GM12892 (cell line): ENCODE results near the gene WDR64.
A peak's percentile ranks its signal among the peaks of the same experiment; 100 is the strongest.
"Not testable (repeated sequence)": the region's sequence is repeated elsewhere in the genome, so short reads cannot be mapped to it uniquely, and the experiment has no call there.

Experiments
- DNase-seq: peaks from one replicate; pipeline ENCODE4 v3.0.0; 2011; ENCODE audit not compliant: insufficient read length
- FAIRE-seq: peaks from 2 replicates; lab custom pipeline; 2011; peaks lifted over from hg19 to GRCh38; lab: Jason Lieb, UNC
- POLR2A ChIP-seq: IDR thresholded peaks from 2 replicates; pipeline ENCODE4 v1.6.1; 2011; ENCODE audit warnings: low read depth, low read length, control low read depth
- POLR2AphosphoS5 ChIP-seq: IDR thresholded peaks from 2 replicates; pipeline ENCODE4 v1.6.1; 2011; ENCODE audit warnings: low read depth, low read length, control low read depth
- TAF1 ChIP-seq: IDR thresholded peaks from 2 replicates; pipeline ENCODE4 v1.6.1; 2011; ENCODE audit warnings: low read depth, mild to moderate bottlenecking, control low read depth, low read length, borderline replicate concordance

The WDR64 gene

DNA sequence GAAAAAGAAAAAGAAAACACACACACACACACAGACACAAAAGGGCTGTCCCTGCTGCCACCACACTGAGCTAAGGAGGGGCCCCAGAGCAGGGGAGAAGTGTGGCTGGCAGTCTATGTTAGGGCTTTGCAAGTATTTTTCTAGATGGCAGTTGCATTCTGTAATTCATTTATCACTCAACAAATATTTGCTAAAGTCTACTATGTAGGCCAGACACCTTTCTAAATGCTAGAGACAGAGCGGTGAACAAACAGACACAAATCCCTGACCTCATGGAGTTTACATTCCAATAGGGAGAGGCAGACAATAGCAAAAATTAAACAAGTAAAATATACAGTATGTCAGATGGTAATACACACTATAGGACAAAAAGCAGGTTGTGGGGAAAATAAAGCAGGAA is 20.2 kb downstream of the WDR64 start:
- no peak for TF ChIP-seq TAF1
- TF ChIP-seq POLR2A: no peak
- TF ChIP-seq POLR2AphosphoS5: no peak
- DNase-seq (no peak), FAIRE-seq (no peak)

DNA sequence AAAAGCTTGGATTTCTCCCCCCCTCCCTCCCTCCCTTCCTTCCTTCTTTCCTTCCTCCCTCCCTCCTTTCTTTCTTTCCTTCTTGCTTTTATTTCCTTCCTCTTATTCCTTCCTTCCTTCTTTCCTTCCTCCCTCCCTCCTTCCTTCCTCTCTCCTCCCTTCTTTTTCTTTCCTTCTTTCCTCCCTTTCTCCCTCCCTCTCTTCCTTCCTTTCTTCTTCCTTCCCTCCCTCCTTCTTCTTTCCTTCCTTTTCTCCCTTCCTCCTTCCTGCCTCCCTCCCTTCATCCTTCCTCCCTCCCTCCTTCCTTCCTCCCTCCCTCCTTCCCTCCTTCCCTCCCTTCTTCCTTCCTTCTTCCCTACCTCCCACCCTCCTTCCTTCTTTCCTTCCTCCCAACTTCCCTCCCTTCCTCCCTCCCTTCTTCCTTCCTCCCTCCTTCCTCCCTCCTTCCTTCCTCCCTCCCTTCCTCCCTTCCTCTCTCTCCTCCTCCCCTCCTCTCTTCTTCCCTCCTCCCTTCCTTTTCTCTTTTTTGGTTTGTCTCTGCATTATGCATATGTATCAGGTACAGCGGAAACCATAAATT is 22.8 kb downstream of the WDR64 start:
- TF ChIP-seq TAF1 (no peak), POLR2AphosphoS5 (no peak), POLR2A (no peak)
- DNase-seq (no peak), FAIRE-seq (no peak)

GRCh38 chr1:241675983-241676382 is 23.9 kb downstream of the WDR64 start:
- FAIRE-seq: peak; percentile 58

DNA sequence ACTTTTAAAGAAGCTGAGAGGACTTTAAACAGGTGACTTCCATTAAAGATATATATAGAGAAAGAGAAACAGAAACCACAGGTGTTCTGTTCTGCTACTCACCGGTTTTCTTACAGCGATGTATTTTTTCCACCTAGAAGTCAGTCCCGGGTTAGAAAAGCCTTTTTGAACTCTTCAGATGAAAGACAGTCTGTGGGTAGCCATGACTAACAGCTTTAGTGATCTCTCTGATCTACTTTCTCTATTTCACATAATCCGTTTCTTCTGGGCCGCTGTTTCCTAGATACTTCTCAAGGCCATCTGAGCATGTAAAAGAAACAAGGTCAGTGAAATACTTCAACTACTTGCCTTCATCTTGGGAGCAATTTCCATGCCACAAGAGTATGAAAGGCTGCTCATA is 25.1 kb downstream of the WDR64 start:
- TF ChIP-seq TAF1: no peak
- TF ChIP-seq POLR2A: no peak
- no peak for TF ChIP-seq POLR2AphosphoS5
- DNase-seq (peak; percentile 7), FAIRE-seq (no peak)

More at GRCh38 chr1:241675983-241676382, 23.9 kb downstream of the WDR64 start:
- no peak for TF ChIP-seq POLR2AphosphoS5
- TF ChIP-seq POLR2A: no peak
- TF ChIP-seq TAF1: no peak
- DNase-seq: no peak

DNA sequence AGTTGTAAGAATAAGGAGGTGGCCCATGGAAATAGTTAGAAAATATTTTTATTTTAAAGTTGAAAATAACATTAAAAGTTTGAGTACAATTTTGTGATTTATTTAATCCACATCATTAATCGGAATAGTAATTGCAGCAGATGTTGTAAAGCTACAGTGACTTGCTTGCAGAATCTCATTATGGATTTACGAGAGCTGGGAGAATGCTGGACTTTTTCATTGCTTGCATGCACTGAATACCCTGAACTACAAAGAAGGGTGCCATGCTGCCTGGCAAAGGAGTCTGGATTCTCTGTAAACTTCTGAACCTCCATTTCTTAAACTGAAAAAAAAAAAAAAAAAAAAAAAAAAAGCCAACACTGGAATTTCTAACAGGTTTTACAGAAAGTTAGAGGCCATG is 26.5 kb downstream of the WDR64 start:
- FAIRE-seq (no peak), DNase-seq (no peak)
- TF ChIP-seq POLR2AphosphoS5: no peak

GRCh38 chr1:241679404-241679803 is 27.3 kb downstream of the WDR64 start:
- no peak for FAIRE-seq
- no peak for DNase-seq
- TF ChIP-seq POLR2AphosphoS5 (no peak), POLR2A (no peak), TAF1 (no peak)

GRCh38 chr1:241679961-241680360 is 27.9 kb downstream of the WDR64 start:
- no peak for FAIRE-seq

GRCh38 chr1:241681861-241682448 is 29.9 kb downstream of the WDR64 start:
- not testable (repeated sequence) for DNase-seq, FAIRE-seq

More at GRCh38 chr1:241679961-241680360, 27.9 kb downstream of the WDR64 start:
- no peak for TF ChIP-seq TAF1
- TF ChIP-seq POLR2AphosphoS5: no peak
- no peak for TF ChIP-seq POLR2A
- no peak for DNase-seq

DNA sequence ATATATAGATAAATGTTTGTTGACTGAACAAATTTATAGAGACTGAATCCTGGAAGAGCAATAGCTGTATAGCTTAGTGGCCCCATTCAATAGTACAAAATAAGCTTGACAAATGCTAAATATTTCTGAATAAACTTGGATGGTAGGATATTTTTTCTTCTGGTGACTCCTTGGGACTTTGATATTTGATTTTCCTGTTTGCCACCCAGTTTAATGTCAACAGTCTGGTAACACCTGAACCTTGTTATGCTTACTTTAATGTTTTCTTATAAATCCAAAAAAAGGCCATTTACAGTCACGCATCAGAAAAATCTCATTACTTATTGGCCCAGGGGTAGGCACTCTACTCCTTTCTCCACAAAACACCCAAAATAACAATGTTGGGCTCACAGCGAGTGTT is 30.8 kb downstream of the WDR64 start:
- no peak for DNase-seq
- TF ChIP-seq TAF1 (no peak), POLR2AphosphoS5 (no peak), POLR2A (no peak)
- FAIRE-seq: no peak

DNA sequence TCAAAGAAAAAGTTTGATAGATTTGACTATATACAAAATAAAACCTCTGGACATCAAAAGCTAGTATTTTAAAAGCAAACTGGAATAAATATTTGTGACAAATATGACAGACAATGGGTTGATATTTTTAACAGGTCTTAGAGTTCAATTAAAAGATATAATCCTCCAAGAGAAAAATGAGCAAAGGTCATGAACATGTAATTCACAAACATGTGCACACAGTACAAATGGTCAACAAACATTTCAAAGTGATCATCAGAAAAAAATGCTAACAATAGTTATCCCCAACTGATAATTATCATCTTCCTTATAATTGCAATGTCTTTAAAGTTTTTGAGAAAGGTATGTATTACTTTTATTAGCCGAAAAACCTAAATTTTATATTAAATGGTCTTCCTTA is 32.0 kb downstream of the WDR64 start:
- TF ChIP-seq POLR2AphosphoS5 (no peak), POLR2A (no peak), TAF1 (no peak)
- DNase-seq: no peak
- FAIRE-seq: no peak

GRCh38 chr1:241688940-241689368 is 36.9 kb downstream of the WDR64 start:
- no peak for DNase-seq
- no peak for FAIRE-seq
- TF ChIP-seq POLR2A: no peak
- TF ChIP-seq TAF1: no peak
- no peak for TF ChIP-seq POLR2AphosphoS5
